ENCODE data around the gene EHMT2. TPM values are rescaled to one million over a fixed set of nuclear protein-coding genes. Genes with fewer than 3 reads are reported as not detected.

The EHMT2 gene
- total and polyA plus RNA-seq, 2 of the 4 experiments (the other 2 are of a cell fraction), result 38.0 to 51.2 TPM

GRCh38 chr6:31861919-31862343 lies 35.6 kb downstream of the EHMT2 start:
- H3K27ac ChIP-seq (ENCODE audit: insufficient read depth, low read length), result peak overlapping the region; percentile 50
- dilution Hi-C loops (cut with HindIII; ENCODE audit: low sequenced_read_pairs, unreplicated experiment), result no loop called here

More at GRCh38 chr6:31861919-31862343, 35.6 kb downstream of the EHMT2 start:
- TF ChIP-seq CHD1 (IDR thresholded peaks at IDR 0.05; ENCODE audit: low read depth, low read length), result no peak; the same call in 1 of the 2 replicates
- TF ChIP-seq NFE2L2 (IDR thresholded peaks at IDR 0.05; ENCODE audit: low read depth, low read length), result no peak
- no peak for TF ChIP-seq MAFK (IDR thresholded peaks at IDR 0.05; ENCODE audit: low read depth, low read length)
- TF ChIP-seq RAD21 (IDR thresholded peaks at IDR 0.05; ENCODE audit: low read length), result no peak
- no peak for TF ChIP-seq USF2 (IDR thresholded peaks at IDR 0.05; ENCODE audit: low read depth, low read length)
- TF ChIP-seq RFX5 (IDR thresholded peaks at IDR 0.05; ENCODE audit: low read depth, low read length), result no peak
- TF ChIP-seq MXI1 (IDR thresholded peaks at IDR 0.05; ENCODE audit: borderline replicate concordance, low read depth, low read length), result no peak
- TF ChIP-seq BHLHE40 (IDR thresholded peaks at IDR 0.05; ENCODE audit: low read depth, low read length), result no peak
- TF ChIP-seq POLR2A (IDR thresholded peaks at IDR 0.05; ENCODE audit: low read depth, low read length), result no peak
- no peak for TF ChIP-seq CTCF (conservative IDR thresholded peaks at IDR 0.05; ENCODE audit: low read depth, low read length)
- TF ChIP-seq MAZ (IDR thresholded peaks at IDR 0.05; ENCODE audit: borderline replicate concordance, low read depth, low read length), result no peak
- TF ChIP-seq CEBPB (IDR thresholded peaks at IDR 0.05; ENCODE audit: low read depth, low read length), result no peak
- TF ChIP-seq FOS (IDR thresholded peaks at IDR 0.05; ENCODE audit: low read depth, low read length), result no peak
- TF ChIP-seq RCOR1 (IDR thresholded peaks at IDR 0.05; ENCODE audit: insufficient replicate concordance, low read length), result no peak
- Histone ChIP-seq H2AFZ (replicated peaks; ENCODE audit: low read length, poor library complexity) (peak overlapping the region; percentile 97), H3K4me2 (ENCODE audit: low read depth, low read length) (peak overlapping the region; percentile 98), H3K23ac (ENCODE audit: low read depth, low read length) (peak overlapping the region; percentile 47; the same call in 1 of the 2 replicates), H3K4me3 (ENCODE audit: insufficient read depth, low read depth, low read length) (peak overlapping the region; percentile 72), H3K18ac (ENCODE audit: low read depth, low read length) (no peak overlapping the region), H3K14ac (replicated peaks; ENCODE audit: low read depth, low read length) (peak overlapping the region; percentile 61), H3K9ac (ENCODE audit: low read depth, low read length) (peak overlapping the region; percentile 67), H2BK15ac (ENCODE audit: low read depth, low read length) (no peak overlapping the region), H3K4me1 (ENCODE audit: control insufficient read depth, insufficient read depth, low read length) (peaks cover 4% of the 10 kb centered on the region), H3K9me3 (ENCODE audit: control insufficient read depth, insufficient read depth, low read length) (no peaks in the 10 kb centered on the region), H4K5ac (ENCODE audit: low read depth, low read length) (no peak overlapping the region), H2BK120ac (ENCODE audit: low read depth, low read length) (no peak overlapping the region), H2AK9ac (replicated peaks; ENCODE audit: low read depth, low read length, poor library complexity) (peak overlapping the region; percentile 97), H4K91ac (ENCODE audit: insufficient read depth, low read depth, low read length) (no peak overlapping the region), H2BK20ac (ENCODE audit: low read depth, low read length) (no peak overlapping the region), H3K27me3 (ENCODE audit: control insufficient read depth, insufficient read depth, low read length) (no peaks in the 10 kb centered on the region), H3K56ac (ENCODE audit: extremely low read depth, insufficient read depth, low read length) (0 out of 2 replicates have a peak overlapping the region, but pooled peaks have one; percentile 14), H4K8ac (ENCODE audit: low read depth in 2 of 2, low read length in 2 of 2) (peak overlapping the region in 1 of 2 experiments; percentile 64; a peak in 1 of 4 replicates), H4K20me1 (ENCODE audit: insufficient read depth, low read length) (no peaks in the 10 kb centered on the region), H3K79me1 (ENCODE audit: low read depth in 1 of 2, low read length in 2 of 2) (peaks cover 7 to 20% of the 10 kb centered on the region in 2 experiments; a peak in 2 of 4 replicates), H2BK5ac (ENCODE audit: low read depth, low read length, poor library complexity, severe bottlenecking) (no peak overlapping the region), H3K36me3 (ENCODE audit: control insufficient read depth, insufficient read depth, low read length) (peaks cover 23% of the 10 kb centered on the region), H2AK5ac (ENCODE audit: low read depth, low read length) (peak overlapping the region; percentile 66; the same call in 1 of the 2 replicates), H3K9me1 (ENCODE audit: insufficient read depth, low read length) (peaks cover 2% of the 10 kb centered on the region; the same call in 1 of the 2 replicates), H3K4ac (ENCODE audit: low read depth, low read length) (peak overlapping the region; percentile 49; the same call in 1 of the 2 replicates)
- POLR2A ChIA-PET (ENCODE audit: unreplicated experiment), result no interaction called here
- 55% methylated on average over 4 of the region's 17 CpGs; no CpG with 5 or more reads in 1 of the 2 experiments for WGBS, 2 experiments (ENCODE audit: extremely low coverage in 2 of 2, insufficient read length in 1 of 2)
- ATAC-seq (ENCODE audit: low read depth), result no peak
- DNase-seq, result no peak
- BruUV-seq (replicated peaks), result no TSS peak
- intact Hi-C loops (cut with micrococcal nuclease) (loop anchor here (2.0 kb wide), 1 partner anchor 27 kb away; no protein-coding TSS in a partner anchor), in situ Hi-C loops (cut with MboI; ENCODE audit: low sequenced_read_pairs) (no loop called here)
- CTCF ChIA-PET, result no interaction called here
